ENCODE measurements around the gene FH. TPM values are rescaled to one million over a fixed set of nuclear protein-coding genes. Genes with fewer than 3 reads are reported as not detected.

The FH gene
- total and polyA plus RNA-seq, 7 donors: 39.9 to 125 (median 69.2) TPM

GRCh38 chr1:241453732-241454131, 65.8 kb downstream of the FH start:
- WGBS, 2 donors: 91 to 92% methylated on average over 1 of the region's 1 CpG
- H3K36me3 ChIP-seq: no peaks in the 10 kb centered on the region
- intact Hi-C loops (cut with DNase I): no loop called here
- TF ChIP-seq POLR2AphosphoS5 (IDR thresholded peaks at IDR 0.05) (no peak), CTCF (IDR thresholded peaks at IDR 0.05) (no peak), POLR2A (IDR thresholded peaks at IDR 0.05) (no peak), EP300 (IDR thresholded peaks at IDR 0.05) (no peak)
- H3K4me3 ChIP-seq: no peak overlapping the region
- H3K27me3 ChIP-seq: no peaks in the 10 kb centered on the region
- no peak for DNase-seq
- H3K4me1 ChIP-seq: no peaks in the 10 kb centered on the region
- H3K9me3 ChIP-seq: no peaks in the 10 kb centered on the region
- no peak overlapping the region for H3K27ac ChIP-seq

GRCh38 chr1:241451956-241452355, 67.6 kb downstream of the FH start:
- 80 to 92% methylated on average over 4 of the region's 4 CpGs for WGBS, 2 donors
- no peaks in the 10 kb centered on the region for H3K9me3 ChIP-seq
- H3K27me3 ChIP-seq: no peaks in the 10 kb centered on the region
- H3K4me3 ChIP-seq: no peak overlapping the region
- no peak for DNase-seq
- no peaks in the 10 kb centered on the region for H3K36me3 ChIP-seq
- H3K4me1 ChIP-seq: no peaks in the 10 kb centered on the region
- intact Hi-C loops (cut with DNase I): no loop called here
- H3K27ac ChIP-seq: no peak overlapping the region
- no peak for TF ChIP-seq POLR2AphosphoS5 (IDR thresholded peaks at IDR 0.05)
- no peak for TF ChIP-seq EP300 (IDR thresholded peaks at IDR 0.05)
- TF ChIP-seq POLR2A (IDR thresholded peaks at IDR 0.05): no peak
- no peak for TF ChIP-seq CTCF (IDR thresholded peaks at IDR 0.05)

Other genes starting within 250 kb of the FH start
- gene RGS7, start 162.6 kb downstream of the FH start, total RNA-seq: 1 to 10 TPM in 1 of 4 donors, under 1 TPM in 1, not detected in 2; 0.33 to 1.8 TPM
- under 1 TPM in 1 of 3 donors, not detected in 2; 0.10 TPM for gene RGS7, start 162.6 kb downstream of the FH start, polyA plus RNA-seq
- gene KMO, start 12.6 kb upstream of the FH start, total RNA-seq: 1 to 10 TPM in 2 of 4 donors, under 1 TPM in 2; 0.27 to 5.4 (median 0.73) TPM
- gene KMO, start 12.6 kb upstream of the FH start, polyA plus RNA-seq: 1 to 10 TPM; 1.8 to 3.7 (median 2.7) TPM
- 1 to 10 TPM; 6.1 to 8.0 (median 6.6) TPM for gene CHML, start 120.6 kb upstream of the FH start, total RNA-seq
- 1 to 10 TPM; 1.6 to 3.9 (median 2.4) TPM for gene CHML, start 120.6 kb upstream of the FH start, polyA plus RNA-seq
- 10 to 100 TPM in 1 of 4 donors, 1 to 10 TPM in 3; 2.5 to 12.8 (median 5.2) TPM for gene OPN3, start 120.6 kb upstream of the FH start, total RNA-seq
- 10 to 100 TPM; 20.0 to 58.9 (median 53.4) TPM for gene OPN3, start 120.6 kb upstream of the FH start, polyA plus RNA-seq
- not detected for gene WDR64, start 132.5 kb upstream of the FH start, total RNA-seq
- gene WDR64, start 132.5 kb upstream of the FH start, polyA plus RNA-seq: under 1 TPM in 1 of 3 donors, not detected in 2; 0.09 TPM

Data from sigmoid colon (tissue), 7 donors.